Neural cell (in vitro differentiated cells): ENCODE results near the gene IGSF9B. TPM values are rescaled to one million over a fixed set of nuclear protein-coding genes. Genes with fewer than 3 reads are reported as not detected.

Source experiments
- H2AFZ ChIP-seq: fragments of 200-600, 300-800 bp; sonication (generic), shearing (Covaris generic); 2 replicates; pipeline ENCODE4 v1.6.0; 2014; ENCODE audit warnings: low read depth, mild to moderate bottlenecking, antibody characterized with exemption, low read length, moderate library complexity
- H3F3A ChIP-seq: fragments of 200-600 bp; shearing (Covaris generic); 2 replicates; pipeline ENCODE4 v1.6.1; 2016; ENCODE audit warnings: mild to moderate bottlenecking, moderate library complexity, mixed read lengths, antibody characterized with exemption, low read length; ENCODE audit not compliant: insufficient read depth, poor library complexity, severe bottlenecking
- H3K27ac ChIP-seq: fragments of 200-600, 300-800 bp; sonication (generic), shearing (Covaris generic); 2 replicates; pipeline ENCODE4 v1.5.1; 2014; ENCODE audit warnings: mild to moderate bottlenecking, low read length, moderate library complexity
- H3K27me3 ChIP-seq: fragments of 300-800, 200-600 bp; sonication (generic), shearing (Covaris generic); 2 replicates; pipeline ENCODE4 v1.6.0; 2014; ENCODE audit warnings: mild to moderate bottlenecking, low read depth, low read length, moderate library complexity; ENCODE audit not compliant: insufficient read depth
- H3K36me3 ChIP-seq: fragments of 300-800, 200-600 bp; sonication (generic), shearing (Covaris generic); 2 replicates; pipeline ENCODE4 v1.5.1; 2014; ENCODE audit warnings: mild to moderate bottlenecking, antibody characterized with exemption, low read length, moderate library complexity; ENCODE audit not compliant: insufficient read depth
- H3K4me2 ChIP-seq: fragments of 300-800, 200-600 bp; sonication (generic), shearing (Covaris generic); 2 replicates; pipeline ENCODE4 v1.6.0; 2014; ENCODE audit warnings: mild to moderate bottlenecking, low read length
- H3K4me3 ChIP-seq: fragments of 300-800, 200-600 bp; sonication (generic), shearing (Covaris generic); 2 replicates; pipeline ENCODE4 v1.5.1; 2014; ENCODE audit warnings: mild to moderate bottlenecking, low read length, moderate library complexity
- H3K79me2 ChIP-seq: fragments of 200-600 bp; shearing (Covaris generic); replicated peaks from 2 replicates; pipeline ENCODE4 v1.6.0; 2014; ENCODE audit warnings: mild to moderate bottlenecking, low read length, moderate library complexity; ENCODE audit not compliant: insufficient read depth
- H3K9ac ChIP-seq: fragments of 300-800, 200-600 bp; sonication (generic), shearing (Covaris generic); 2 replicates; pipeline ENCODE4 v1.6.1; 2016; ENCODE audit warnings: mild to moderate bottlenecking, low read length, mixed read lengths
- H3K9me2 ChIP-seq: fragments of 200-600 bp; shearing (Covaris generic); 2 replicates; pipeline ENCODE4 v1.6.1; 2016; ENCODE audit warnings: mild to moderate bottlenecking, low read length, mixed read lengths; ENCODE audit not compliant: insufficient read depth
- H3K9me3 ChIP-seq: fragments of 200-600, 300-800 bp; sonication (generic), shearing (Covaris generic); 2 replicates; pipeline ENCODE4 v1.6.1; 2016; ENCODE audit warnings: mild to moderate bottlenecking, mixed run types, low read length, moderate library complexity, mixed read lengths
- H4K20me1 ChIP-seq: fragments of 200-600 bp; shearing (Covaris generic); 2 replicates; pipeline ENCODE4 v1.6.1; 2016; ENCODE audit warnings: mild to moderate bottlenecking, mixed run types; ENCODE audit not compliant: insufficient read depth
- EP300 ChIP-seq: fragments of 450-650 bp; conservative IDR thresholded peaks from 2 replicates; pipeline ENCODE4 v1.6.1; 2014; ENCODE audit warnings: antibody characterized with exemption, mild to moderate bottlenecking, moderate library complexity; ENCODE audit not compliant: poor library complexity, severe bottlenecking
- EZH2 ChIP-seq: fragments of 200-600, 300-800 bp; shearing (Covaris generic), sonication (generic); IDR thresholded peaks from 2 replicates; pipeline ENCODE4 v1.6.1; 2014; ENCODE audit warnings: antibody characterized with exemption, low read length, borderline replicate concordance, mild to moderate bottlenecking; ENCODE audit not compliant: insufficient read depth, poor library complexity, severe bottlenecking
- MXI1 ChIP-seq: fragments of 450-650 bp; conservative IDR thresholded peaks from 2 replicates; pipeline ENCODE4 v1.6.1; 2014; ENCODE audit warnings: antibody characterized with exemption, mild to moderate bottlenecking; ENCODE audit not compliant: poor library complexity, severe bottlenecking
- POLR2AphosphoS5 ChIP-seq: IDR thresholded peaks from 2 replicates; pipeline ENCODE4 v1.6.1; 2012
- RAD21 ChIP-seq: fragments of 450-650 bp; conservative IDR thresholded peaks from 2 replicates; pipeline ENCODE4 v1.6.1; 2014; ENCODE audit warnings: antibody characterized with exemption, mild to moderate bottlenecking, moderate library complexity
- SMC3 ChIP-seq: fragments of 450-650 bp; conservative IDR thresholded peaks from 2 replicates; pipeline ENCODE4 v1.6.1; 2014; ENCODE audit warnings: antibody characterized with exemption, mild to moderate bottlenecking, moderate library complexity; ENCODE audit not compliant: poor library complexity
- TAF1 ChIP-seq: IDR thresholded peaks from 2 replicates; pipeline ENCODE4 v1.6.1; 2012; ENCODE audit warnings: low read depth
- polyA plus RNA-seq: library from polyadenylated mRNA; depleted of rRNA; stranded (reverse); fragments of >200 nt; gene quantifications from 2 replicates; pipeline ENCODE4 v1.2.3, GENCODE V29; 2014
- TF ChIP-seq, protein P1 (sequence below): IDR thresholded peaks from 2 replicates; pipeline ENCODE4 v1.6.1; 2012; ENCODE audit warnings: borderline replicate concordance
- TF ChIP-seq, protein P2 (sequence below): fragments of 450-650 bp; IDR thresholded peaks from 2 replicates; pipeline ENCODE4 v1.5.1; 2014; ENCODE audit warnings: antibody characterized with exemption, mild to moderate bottlenecking, moderate library complexity; ENCODE audit not compliant: poor library complexity, severe bottlenecking

Gene IGSF9B
- polyA plus RNA-seq, 1 donor from 2014 or later, result 2.3 TPM

DNA sequence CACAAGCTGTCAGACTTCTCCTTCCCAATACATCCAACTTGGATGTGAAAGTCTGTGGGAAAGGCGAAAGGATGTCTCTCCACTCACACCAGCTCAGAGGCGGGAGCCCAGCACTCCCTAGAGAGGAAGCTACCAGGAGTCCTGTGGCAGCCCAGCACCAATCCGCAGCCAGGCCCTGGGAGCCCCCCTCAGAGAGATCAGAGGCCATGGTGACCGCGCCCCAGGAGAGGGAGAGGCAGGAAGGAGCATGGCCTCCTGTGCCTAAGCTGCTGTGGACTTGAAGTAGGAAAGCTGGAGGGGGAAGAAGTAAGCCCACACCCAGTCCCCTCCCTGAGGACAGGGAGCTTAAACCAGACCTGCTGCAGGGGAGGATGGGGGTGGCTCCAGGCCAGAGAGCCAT, 24.4 kb upstream of the IGSF9B start:
- H3K9me2 ChIP-seq, result no peaks in the 10 kb centered on the region
- no peaks in the 10 kb centered on the region for H3K27me3 ChIP-seq
- H3K27ac ChIP-seq, result no peak overlapping the region
- no peak overlapping the region for H3K9ac ChIP-seq
- no peak overlapping the region for H3K4me2 ChIP-seq
- H3K79me2 ChIP-seq, result no peaks in the 10 kb centered on the region
- no peak overlapping the region for H3K4me3 ChIP-seq
- H3F3A ChIP-seq, result no peaks in the 10 kb centered on the region
- H4K20me1 ChIP-seq, result no peaks in the 10 kb centered on the region
- H2AFZ ChIP-seq, result no peak overlapping the region
- no peaks in the 10 kb centered on the region for H3K36me3 ChIP-seq
- no peaks in the 10 kb centered on the region for H3K9me3 ChIP-seq
- TF ChIP-seq EZH2, result no peak
- TF ChIP-seq EP300, result no peak
- TF ChIP-seq SMC3, result no peak
- TF ChIP-seq MXI1, result no peak
- TF ChIP-seq POLR2AphosphoS5, result no peak

DNA sequence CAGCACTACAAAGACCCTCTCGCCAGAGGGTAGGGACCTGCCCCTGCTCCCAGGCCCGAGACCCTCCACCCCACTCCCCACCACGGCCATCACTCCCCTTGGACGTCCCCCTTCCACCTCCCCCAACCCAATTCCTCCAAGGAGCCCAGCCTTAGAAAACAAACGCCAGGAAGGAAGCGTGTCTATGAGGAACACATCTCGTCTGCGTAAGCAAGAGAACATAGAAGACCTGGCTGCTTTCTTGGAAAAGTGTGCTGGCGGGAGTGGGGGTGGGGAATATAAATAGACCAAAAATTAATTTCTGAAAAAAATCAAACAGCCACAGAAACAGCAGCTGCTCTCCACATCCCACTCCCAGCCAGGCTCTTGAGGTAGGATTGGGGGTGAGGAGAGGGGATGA, 23.9 kb upstream of the IGSF9B start:
- Histone ChIP-seq H4K20me1 (no peaks in the 10 kb centered on the region), H3K9ac (no peak overlapping the region), H3K9me2 (no peaks in the 10 kb centered on the region), H3K27me3 (no peaks in the 10 kb centered on the region), H2AFZ (no peak overlapping the region), H3K27ac (no peak overlapping the region), H3K4me2 (no peak overlapping the region), H3K4me3 (no peak overlapping the region), H3K79me2 (no peaks in the 10 kb centered on the region), H3K9me3 (no peaks in the 10 kb centered on the region), H3K36me3 (no peaks in the 10 kb centered on the region), H3F3A (no peaks in the 10 kb centered on the region)
- TF ChIP-seq MXI1 (no peak), TAF1 (no peak), POLR2AphosphoS5 (no peak), EP300 (no peak), EZH2 (no peak), RAD21 (no peak), SMC3 (no peak)
- TF ChIP-seq, protein P1, sequence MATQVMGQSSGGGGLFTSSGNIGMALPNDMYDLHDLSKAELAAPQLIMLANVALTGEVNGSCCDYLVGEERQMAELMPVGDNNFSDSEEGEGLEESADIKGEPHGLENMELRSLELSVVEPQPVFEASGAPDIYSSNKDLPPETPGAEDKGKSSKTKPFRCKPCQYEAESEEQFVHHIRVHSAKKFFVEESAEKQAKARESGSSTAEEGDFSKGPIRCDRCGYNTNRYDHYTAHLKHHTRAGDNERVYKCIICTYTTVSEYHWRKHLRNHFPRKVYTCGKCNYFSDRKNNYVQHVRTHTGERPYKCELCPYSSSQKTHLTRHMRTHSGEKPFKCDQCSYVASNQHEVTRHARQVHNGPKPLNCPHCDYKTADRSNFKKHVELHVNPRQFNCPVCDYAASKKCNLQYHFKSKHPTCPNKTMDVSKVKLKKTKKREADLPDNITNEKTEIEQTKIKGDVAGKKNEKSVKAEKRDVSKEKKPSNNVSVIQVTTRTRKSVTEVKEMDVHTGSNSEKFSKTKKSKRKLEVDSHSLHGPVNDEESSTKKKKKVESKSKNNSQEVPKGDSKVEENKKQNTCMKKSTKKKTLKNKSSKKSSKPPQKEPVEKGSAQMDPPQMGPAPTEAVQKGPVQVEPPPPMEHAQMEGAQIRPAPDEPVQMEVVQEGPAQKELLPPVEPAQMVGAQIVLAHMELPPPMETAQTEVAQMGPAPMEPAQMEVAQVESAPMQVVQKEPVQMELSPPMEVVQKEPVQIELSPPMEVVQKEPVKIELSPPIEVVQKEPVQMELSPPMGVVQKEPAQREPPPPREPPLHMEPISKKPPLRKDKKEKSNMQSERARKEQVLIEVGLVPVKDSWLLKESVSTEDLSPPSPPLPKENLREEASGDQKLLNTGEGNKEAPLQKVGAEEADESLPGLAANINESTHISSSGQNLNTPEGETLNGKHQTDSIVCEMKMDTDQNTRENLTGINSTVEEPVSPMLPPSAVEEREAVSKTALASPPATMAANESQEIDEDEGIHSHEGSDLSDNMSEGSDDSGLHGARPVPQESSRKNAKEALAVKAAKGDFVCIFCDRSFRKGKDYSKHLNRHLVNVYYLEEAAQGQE, result no peak
- TF ChIP-seq, protein P2, sequence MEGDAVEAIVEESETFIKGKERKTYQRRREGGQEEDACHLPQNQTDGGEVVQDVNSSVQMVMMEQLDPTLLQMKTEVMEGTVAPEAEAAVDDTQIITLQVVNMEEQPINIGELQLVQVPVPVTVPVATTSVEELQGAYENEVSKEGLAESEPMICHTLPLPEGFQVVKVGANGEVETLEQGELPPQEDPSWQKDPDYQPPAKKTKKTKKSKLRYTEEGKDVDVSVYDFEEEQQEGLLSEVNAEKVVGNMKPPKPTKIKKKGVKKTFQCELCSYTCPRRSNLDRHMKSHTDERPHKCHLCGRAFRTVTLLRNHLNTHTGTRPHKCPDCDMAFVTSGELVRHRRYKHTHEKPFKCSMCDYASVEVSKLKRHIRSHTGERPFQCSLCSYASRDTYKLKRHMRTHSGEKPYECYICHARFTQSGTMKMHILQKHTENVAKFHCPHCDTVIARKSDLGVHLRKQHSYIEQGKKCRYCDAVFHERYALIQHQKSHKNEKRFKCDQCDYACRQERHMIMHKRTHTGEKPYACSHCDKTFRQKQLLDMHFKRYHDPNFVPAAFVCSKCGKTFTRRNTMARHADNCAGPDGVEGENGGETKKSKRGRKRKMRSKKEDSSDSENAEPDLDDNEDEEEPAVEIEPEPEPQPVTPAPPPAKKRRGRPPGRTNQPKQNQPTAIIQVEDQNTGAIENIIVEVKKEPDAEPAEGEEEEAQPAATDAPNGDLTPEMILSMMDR, result no peak

DNA sequence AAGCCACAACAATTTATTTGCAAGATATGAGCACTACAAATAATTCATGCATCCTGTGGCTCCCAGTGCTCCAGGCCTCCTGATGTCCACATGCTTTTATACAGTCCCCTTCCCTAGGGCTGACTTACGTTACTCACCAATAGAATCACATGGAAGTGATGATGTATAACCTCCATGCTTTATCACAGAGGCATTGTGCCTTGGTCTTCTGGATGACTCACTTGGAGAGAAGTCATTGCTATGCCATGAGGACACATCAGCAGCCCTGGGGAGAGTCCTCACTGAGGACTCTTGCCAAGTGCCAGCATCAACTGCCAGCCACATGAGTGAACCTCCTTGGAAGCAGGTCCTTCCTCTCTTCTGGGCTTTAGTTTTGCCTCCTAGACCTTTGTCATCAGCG, 22.0 kb upstream of the IGSF9B start:
- H3K4me3 ChIP-seq, result no peak overlapping the region

More for the DNA sequence above, 22.0 kb upstream of the IGSF9B start:
- Histone ChIP-seq H4K20me1 (no peaks in the 10 kb centered on the region), H3K79me2 (no peaks in the 10 kb centered on the region), H3K27ac (no peak overlapping the region), H3K4me2 (no peak overlapping the region), H2AFZ (no peak overlapping the region), H3K27me3 (no peaks in the 10 kb centered on the region), H3K36me3 (no peaks in the 10 kb centered on the region), H3K9ac (no peak overlapping the region), H3K9me2 (no peaks in the 10 kb centered on the region), H3F3A (no peaks in the 10 kb centered on the region), H3K9me3 (no peaks in the 10 kb centered on the region)
- no peak for TF ChIP-seq TAF1
- TF ChIP-seq MXI1, result no peak
- TF ChIP-seq EP300, result no peak
- TF ChIP-seq EZH2, result no peak
